Suprapubic skin (tissue), 4 donors: ENCODE measurements around the gene ACSL1. TPM values are rescaled to one million over a fixed set of nuclear protein-coding genes. Genes with fewer than 3 reads are reported as not detected.

Experiments
- DNase-seq, 2 donors: peaks; one replicate each; pipeline ENCODE4 v3.0.0-alpha.2; 2019; ENCODE audit warnings: low spot score in 2 of 2
- H3K27ac ChIP-seq: fragments of 200-600 bp; sonication (generic); one replicate; pipeline ENCODE4 v1.5.1; 2019
- H3K27me3 ChIP-seq: fragments of 200-600 bp; sonication (generic); one replicate; pipeline ENCODE4 v1.5.1; 2019
- H3K36me3 ChIP-seq: fragments of 200-600 bp; sonication (generic); one replicate; pipeline ENCODE4 v1.5.1; 2019
- H3K4me1 ChIP-seq: fragments of 200-600 bp; sonication (generic); one replicate; pipeline ENCODE4 v1.5.1; 2019
- H3K4me3 ChIP-seq: fragments of 200-600 bp; sonication (generic); one replicate; pipeline ENCODE4 v1.5.1; 2019; ENCODE audit warnings: mild to moderate bottlenecking
- H3K9me3 ChIP-seq: fragments of 200-600 bp; sonication (generic); one replicate; pipeline ENCODE4 v1.5.1; 2019
- CTCF ChIP-seq, 2 donors: fragments of 200-600 bp in 1 of 2; fragments of 450-650 bp in 1 of 2; sonication (generic) in 1 of 2; IDR thresholded peaks; one replicate each; pipeline ENCODE4 v1.5.1; 2016 to 2019; ENCODE audit warnings: antibody characterized with exemption in 2 of 2, mild to moderate bottlenecking in 1 of 2, moderate library complexity in 1 of 2
- EP300 ChIP-seq: sonication (generic); formaldehyde crosslinking; IDR thresholded peaks from one replicate; pipeline ENCODE4 v1.6.1; 2017; ENCODE audit warnings: antibody characterized with exemption
- POLR2A ChIP-seq, 2 donors: fragments of 450-650 bp; IDR thresholded peaks; one replicate each; pipeline ENCODE4 v1.6.1; 2017; ENCODE audit warnings: antibody characterized with exemption in 2 of 2, mild to moderate bottlenecking in 2 of 2, moderate library complexity in 2 of 2
- POLR2AphosphoS5 ChIP-seq, 3 donors: sonication (generic); formaldehyde crosslinking; IDR thresholded peaks; one replicate each; pipeline ENCODE4 v1.6.1; 2017; ENCODE audit warnings: antibody characterized with exemption in 3 of 3
- WGBS: methylation state at CpG from one replicate; pipeline ENCODE4 v1.1.5; 2018; 5-methylcytosine and 5-hydroxymethylcytosine counted together
- total RNA-seq, 4 donors: library from RNA; depleted of rRNA; stranded (reverse); fragments of >200 nt; gene quantifications; one replicate each; pipeline ENCODE4 v1.1.0, GENCODE V29; 2016

The ACSL1 gene
- total RNA-seq, 4 donors from 2014 or later, result 236 to 420 (median 277) TPM

GRCh38 chr4:184755278-184755677, 70.5 kb downstream of the ACSL1 start:
- no peak overlapping the region for H3K27ac ChIP-seq
- TF ChIP-seq POLR2A (IDR thresholded peaks at IDR 0.05) (no peak), POLR2AphosphoS5 (IDR thresholded peaks at IDR 0.05) (no peak), EP300 (no peak), CTCF (IDR thresholded peaks at IDR 0.05) (no peak)
- peaks cover 44% of the 10 kb centered on the region for H3K36me3 ChIP-seq
- DNase-seq, result no peak
- no peaks in the 10 kb centered on the region for H3K27me3 ChIP-seq
- WGBS, result 74% methylated on average over 6 of the region's 6 CpGs
- H3K4me1 ChIP-seq, result peaks cover 22% of the 10 kb centered on the region
- no peaks in the 10 kb centered on the region for H3K9me3 ChIP-seq
- no peak overlapping the region for H3K4me3 ChIP-seq

DNA sequence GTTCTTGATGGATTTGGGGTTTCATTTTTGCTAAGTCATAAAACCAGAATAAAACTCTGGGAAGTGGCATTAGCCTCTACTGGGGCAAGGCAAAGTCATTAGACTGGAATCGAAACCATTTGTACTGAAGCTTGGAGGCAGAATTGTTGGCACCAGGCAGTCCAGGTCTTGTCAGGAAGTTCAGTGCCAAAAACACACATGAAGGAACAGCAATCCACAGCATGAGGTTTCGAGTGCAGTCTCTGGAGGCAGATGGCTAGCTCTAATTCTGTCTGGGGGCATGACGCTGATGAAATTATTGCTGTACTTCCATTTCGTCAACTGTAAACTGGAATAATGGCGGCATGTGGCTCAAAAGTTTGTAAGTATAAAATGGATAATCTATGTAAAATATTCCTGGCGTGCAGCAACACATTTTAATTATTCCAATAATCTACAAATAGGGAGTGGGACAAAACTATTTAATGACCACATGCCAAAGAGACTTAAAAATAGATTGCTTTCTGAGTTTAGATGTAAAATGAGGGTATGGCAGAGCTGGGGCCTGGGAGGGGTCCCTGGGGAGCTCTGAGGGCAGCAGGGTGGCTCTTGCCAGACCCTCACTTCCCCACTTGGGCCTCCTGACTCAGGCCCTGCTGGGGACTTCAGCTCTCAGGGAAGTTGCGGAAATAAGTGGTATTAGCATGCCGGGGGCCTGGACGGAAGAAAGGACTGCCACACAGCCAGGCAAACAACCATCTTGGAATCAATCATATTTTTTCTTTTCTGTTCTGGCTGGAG, 73.1 kb downstream of the ACSL1 start:
- no peak overlapping the region for H3K27ac ChIP-seq
- no peak overlapping the region for H3K4me3 ChIP-seq
- peaks cover 29% of the 10 kb centered on the region for H3K36me3 ChIP-seq
- no peaks in the 10 kb centered on the region for H3K9me3 ChIP-seq
- peaks cover 48% of the 10 kb centered on the region for H3K4me1 ChIP-seq
- no peaks in the 10 kb centered on the region for H3K27me3 ChIP-seq
- no peak for DNase-seq
- TF ChIP-seq POLR2AphosphoS5 (IDR thresholded peaks at IDR 0.05), result no peak
- TF ChIP-seq CTCF (IDR thresholded peaks at IDR 0.05), result no peak
- TF ChIP-seq POLR2A (IDR thresholded peaks at IDR 0.05), result no peak
- TF ChIP-seq EP300, result no peak
- 71% methylated on average over 9 of the region's 9 CpGs for WGBS

DNA sequence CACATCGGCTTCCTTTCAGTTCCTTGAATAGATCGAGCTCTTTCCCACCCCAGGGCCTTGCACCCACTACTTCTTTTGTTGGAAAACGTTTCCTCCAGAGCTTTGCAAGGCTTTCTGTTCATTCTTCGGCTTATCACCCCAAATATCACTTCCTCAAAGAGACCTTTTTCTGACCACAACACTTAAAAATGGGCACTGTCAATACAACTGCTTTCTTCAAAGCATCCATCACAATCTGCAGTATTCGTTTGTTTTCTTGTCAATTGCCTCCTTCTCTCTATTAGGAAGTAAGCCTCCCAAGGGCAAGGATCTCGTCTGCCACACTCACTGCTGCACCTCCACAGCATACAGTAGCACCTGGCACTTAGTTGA, 74.2 kb downstream of the ACSL1 start:
- DNase-seq, result no peak
- peaks cover 19% of the 10 kb centered on the region for H3K36me3 ChIP-seq
- no peak overlapping the region for H3K4me3 ChIP-seq
- TF ChIP-seq POLR2A (IDR thresholded peaks at IDR 0.05) (no peak), CTCF (IDR thresholded peaks at IDR 0.05) (no peak), POLR2AphosphoS5 (IDR thresholded peaks at IDR 0.05) (no peak), EP300 (no peak)
- peaks cover 55% of the 10 kb centered on the region for H3K4me1 ChIP-seq
- no peak overlapping the region for H3K27ac ChIP-seq
- WGBS, result 82% methylated on average over 6 of the region's 6 CpGs
- H3K27me3 ChIP-seq, result no peaks in the 10 kb centered on the region
- H3K9me3 ChIP-seq, result no peaks in the 10 kb centered on the region

- no peak for DNase-seq
- no peak overlapping the region for H3K27ac ChIP-seq
- H3K4me3 ChIP-seq, result no peak overlapping the region
- 71% methylated on average over 8 of the region's 8 CpGs for WGBS
- no peaks in the 10 kb centered on the region for H3K9me3 ChIP-seq
- TF ChIP-seq CTCF (IDR thresholded peaks at IDR 0.05), result no peak
- TF ChIP-seq POLR2AphosphoS5 (IDR thresholded peaks at IDR 0.05), result no peak
- TF ChIP-seq POLR2A (IDR thresholded peaks at IDR 0.05), result no peak
- no peak for TF ChIP-seq EP300
- no peaks in the 10 kb centered on the region for H3K27me3 ChIP-seq
- H3K36me3 ChIP-seq, result peaks cover 14% of the 10 kb centered on the region
- H3K4me1 ChIP-seq, result peaks cover 56% of the 10 kb centered on the region
Measured at GRCh38 chr4:184750926-184751584, 74.7 kb downstream of the ACSL1 start.

DNA sequence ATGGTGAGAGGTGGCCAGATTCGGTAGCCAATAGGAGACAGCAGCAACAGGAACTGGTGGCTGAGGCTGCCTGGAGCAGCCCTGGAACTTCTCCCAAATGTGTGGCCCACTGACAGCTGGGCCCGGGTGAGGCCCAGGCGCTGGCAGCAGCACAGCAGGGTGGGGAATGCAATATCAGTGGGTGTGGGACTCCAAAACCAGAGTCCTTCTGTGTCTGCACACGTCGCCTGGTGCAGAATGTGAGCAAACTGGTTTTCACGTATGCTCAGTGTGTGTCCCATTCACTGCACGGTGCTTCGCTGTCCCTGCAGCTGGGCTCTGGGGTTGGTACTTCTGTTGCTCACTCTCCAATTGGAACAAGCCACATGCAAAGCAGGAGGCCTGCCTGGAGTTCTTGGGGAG, 77.5 kb downstream of the ACSL1 start:
- peak overlapping the region; percentile 83 for H3K27ac ChIP-seq
- no peaks in the 10 kb centered on the region for H3K27me3 ChIP-seq
- TF ChIP-seq CTCF (IDR thresholded peaks at IDR 0.05) (no peak), POLR2AphosphoS5 (IDR thresholded peaks at IDR 0.05) (peak in 2 of 3 donors; percentile 60 to 61), POLR2A (IDR thresholded peaks at IDR 0.05) (no peak), EP300 (no peak)
- H3K4me3 ChIP-seq, result no peak overlapping the region
- no peaks in the 10 kb centered on the region for H3K36me3 ChIP-seq
- H3K9me3 ChIP-seq, result no peaks in the 10 kb centered on the region
- WGBS, result 29% methylated on average over 6 of the region's 8 CpGs
- H3K4me1 ChIP-seq, result peaks cover 59% of the 10 kb centered on the region
- DNase-seq, result peak in 1 of 2 donors; percentile 71
